Gastroesophageal sphincter (tissue), 4 donors: ENCODE results near the gene TUFM. TPM values are rescaled to one million over a fixed set of nuclear protein-coding genes. Genes with fewer than 3 reads are reported as not detected.

Experiments used
- ATAC-seq: fragments of 150-250 bp; one replicate; pipeline ENCODE4 v1.9.1; 2016; ENCODE audit warnings: mild to moderate bottlenecking, moderate library complexity
- H3K27ac ChIP-seq, 4 donors: fragments of 200-600 bp; sonication (generic) in 3 of 4; 1 replicate in 3 of 4; 2 replicates in 1 of 4; pipeline ENCODE4 v1.5.1; 2016 to 2019
- H3K27me3 ChIP-seq: fragments of 200-600 bp; sonication (generic); one replicate; pipeline ENCODE4 v1.5.1; 2019
- H3K36me3 ChIP-seq, 2 donors: fragments of 200-600 bp; sonication (generic); one replicate each; pipeline ENCODE4 v1.5.1; 2019; ENCODE audit warnings: control low read depth in 1 of 2
- H3K4me1 ChIP-seq, 3 donors: fragments of 200-600 bp; sonication (generic); 1 replicate in 2 of 3; 2 replicates in 1 of 3; pipeline ENCODE4 v1.5.1; 2016 to 2019; ENCODE audit warnings: control low read depth in 2 of 3
- H3K4me3 ChIP-seq, 2 donors: fragments of 200-600 bp; sonication (generic); one replicate each; pipeline ENCODE4 v1.5.1; 2019; ENCODE audit warnings: mild to moderate bottlenecking in 1 of 2, moderate library complexity in 1 of 2
- H3K9me3 ChIP-seq, 3 donors: fragments of 200-600 bp; sonication (generic); one replicate each; pipeline ENCODE4 v1.5.1; 2017 to 2019; ENCODE audit warnings: control low read depth in 2 of 3
- EP300 ChIP-seq: sonication (generic); formaldehyde crosslinking; IDR thresholded peaks from one replicate; pipeline ENCODE4 v1.6.1; 2017; ENCODE audit warnings: antibody characterized with exemption, mild to moderate bottlenecking
- POLR2A ChIP-seq, 2 donors: fragments of 450-650 bp; IDR thresholded peaks; one replicate each; pipeline ENCODE4 v1.6.1; 2017; ENCODE audit warnings: antibody characterized with exemption in 2 of 2, mild to moderate bottlenecking in 2 of 2, moderate library complexity in 1 of 2
- POLR2AphosphoS5 ChIP-seq: sonication (generic); formaldehyde crosslinking; IDR thresholded peaks from one replicate; pipeline ENCODE4 v1.6.1; 2017; ENCODE audit warnings: antibody characterized with exemption
- WGBS, 2 donors: methylation state at CpG; one replicate each; pipeline ENCODE4 v1.1.5; 2018; ENCODE audit warnings: low coverage in 1 of 2; 5-methylcytosine and 5-hydroxymethylcytosine counted together
- total RNA-seq, 4 donors: library from RNA; depleted of rRNA; stranded (reverse); fragments of >200 nt; gene quantifications; one replicate each; pipeline ENCODE4 v1.1.0, GENCODE V29; 2016
- TF ChIP-seq, protein P1 (sequence below), 4 experiments: fragments of 200-600 bp in 2 of 4; fragments of 450-650 bp in 2 of 4; sonication (generic) in 1 of 4; IDR thresholded peaks; one replicate each; pipeline ENCODE4 v1.5.1; 2017 to 2019; ENCODE audit warnings: antibody characterized with exemption in 4 of 4, mild to moderate bottlenecking in 2 of 4, moderate library complexity in 2 of 4

Gene TUFM
- total RNA-seq, 4 donors from 2014 or later, result 72.2 to 91.9 (median 85.3) TPM

DNA sequence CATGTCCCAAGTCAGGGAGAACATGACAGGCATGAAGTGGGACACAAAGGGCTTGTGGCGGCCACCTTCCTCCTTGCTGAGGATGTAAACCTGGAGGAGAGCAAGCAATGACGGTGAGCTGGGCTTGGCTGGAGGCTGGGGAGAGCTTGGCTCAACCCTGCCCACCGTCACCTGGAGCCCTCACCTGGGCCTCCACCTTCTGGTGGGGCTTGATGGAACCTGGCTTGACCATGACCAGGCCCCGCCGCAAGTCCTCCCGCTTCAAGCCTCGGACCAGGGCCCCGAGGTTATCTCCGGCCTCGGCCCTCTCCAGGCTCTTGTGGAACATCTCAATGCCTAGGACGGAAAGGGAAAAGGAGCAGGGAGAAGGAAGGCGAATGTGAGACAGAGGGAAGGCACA is 2.4 kb downstream of the TUFM start:
- H3K27ac ChIP-seq, result no peak overlapping the region
- WGBS, 2 donors, result 90% methylated on average over 2 of the region's 12 CpGs; no CpG with 5 or more reads in 1 of the 2 donors

GRCh38 chr16:28842696-28843095 is 3.5 kb downstream of the TUFM start:
- Histone ChIP-seq H3K27me3 (no peaks in the 10 kb centered on the region), H3K4me3 (no peak overlapping the region), H3K36me3 (peaks cover 0 to 44% of the 10 kb centered on the region in 2 donors), H3K27ac (no peak overlapping the region), H3K4me1 (peaks cover 0 to 41% (median 17%) of the 10 kb centered on the region in 3 donors), H3K9me3 (no peaks in the 10 kb centered on the region)
- TF ChIP-seq POLR2A (IDR thresholded peaks at IDR 0.05) (no peak), POLR2AphosphoS5 (no peak), EP300 (no peak)
- TF ChIP-seq, protein P1, sequence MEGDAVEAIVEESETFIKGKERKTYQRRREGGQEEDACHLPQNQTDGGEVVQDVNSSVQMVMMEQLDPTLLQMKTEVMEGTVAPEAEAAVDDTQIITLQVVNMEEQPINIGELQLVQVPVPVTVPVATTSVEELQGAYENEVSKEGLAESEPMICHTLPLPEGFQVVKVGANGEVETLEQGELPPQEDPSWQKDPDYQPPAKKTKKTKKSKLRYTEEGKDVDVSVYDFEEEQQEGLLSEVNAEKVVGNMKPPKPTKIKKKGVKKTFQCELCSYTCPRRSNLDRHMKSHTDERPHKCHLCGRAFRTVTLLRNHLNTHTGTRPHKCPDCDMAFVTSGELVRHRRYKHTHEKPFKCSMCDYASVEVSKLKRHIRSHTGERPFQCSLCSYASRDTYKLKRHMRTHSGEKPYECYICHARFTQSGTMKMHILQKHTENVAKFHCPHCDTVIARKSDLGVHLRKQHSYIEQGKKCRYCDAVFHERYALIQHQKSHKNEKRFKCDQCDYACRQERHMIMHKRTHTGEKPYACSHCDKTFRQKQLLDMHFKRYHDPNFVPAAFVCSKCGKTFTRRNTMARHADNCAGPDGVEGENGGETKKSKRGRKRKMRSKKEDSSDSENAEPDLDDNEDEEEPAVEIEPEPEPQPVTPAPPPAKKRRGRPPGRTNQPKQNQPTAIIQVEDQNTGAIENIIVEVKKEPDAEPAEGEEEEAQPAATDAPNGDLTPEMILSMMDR (IDR thresholded peaks at IDR 0.05), result no peak
- WGBS, 2 donors, result 87 to 94% methylated on average over 4 to 5 of the region's 7 CpGs
- no peak for ATAC-seq

More for the DNA sequence above, 2.4 kb downstream of the TUFM start:
- no peak for ATAC-seq
- H3K9me3 ChIP-seq, result no peaks in the 10 kb centered on the region
- no peak overlapping the region for H3K4me3 ChIP-seq
- TF ChIP-seq POLR2A (IDR thresholded peaks at IDR 0.05) (no peak), POLR2AphosphoS5 (no peak), EP300 (no peak)
- TF ChIP-seq, protein P1 (IDR thresholded peaks at IDR 0.05), result no peak
- peaks cover 0 to 43% (median 17%) of the 10 kb centered on the region in 3 donors for H3K4me1 ChIP-seq
- no peaks in the 10 kb centered on the region for H3K27me3 ChIP-seq
- H3K36me3 ChIP-seq, result peaks cover 0 to 40% of the 10 kb centered on the region in 2 donors

DNA sequence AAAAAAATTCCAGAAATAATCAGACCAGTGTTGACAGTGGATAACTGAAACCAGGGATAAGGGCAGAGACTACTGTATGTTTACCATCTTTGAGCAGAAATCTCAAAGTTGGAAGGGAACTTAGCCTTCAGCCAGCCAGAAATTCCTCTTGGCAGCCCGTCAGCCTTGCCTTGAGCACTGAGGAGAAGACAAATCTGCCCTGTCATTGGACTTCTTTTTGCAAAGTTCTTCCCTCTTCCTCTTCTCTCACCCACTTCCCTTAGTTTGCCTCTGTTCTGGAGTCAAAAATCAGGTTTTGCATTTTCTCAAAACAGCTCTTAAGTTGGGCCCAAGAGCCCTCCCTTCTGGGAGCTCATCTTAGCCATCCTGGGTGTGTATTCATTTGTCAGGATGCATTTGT is 6.2 kb downstream of the TUFM start:
- 9 to 31% methylated on average over 1 of the region's 1 CpG for WGBS, 2 donors
- peaks cover 0 to 69% of the 10 kb centered on the region in 2 donors for H3K36me3 ChIP-seq
- H3K27ac ChIP-seq, result peak overlapping the region in 1 of 4 donors; percentile 12
- peaks cover 0 to 20% (median 3%) of the 10 kb centered on the region in 3 donors for H3K4me1 ChIP-seq
- H3K4me3 ChIP-seq, result no peak overlapping the region
- TF ChIP-seq POLR2AphosphoS5 (no peak), POLR2A (IDR thresholded peaks at IDR 0.05) (no peak), EP300 (no peak)
- TF ChIP-seq, protein P1 (IDR thresholded peaks at IDR 0.05), result no peak
- no peaks in the 10 kb centered on the region for H3K27me3 ChIP-seq
- no peaks in the 10 kb centered on the region for H3K9me3 ChIP-seq
- no peak for ATAC-seq

DNA sequence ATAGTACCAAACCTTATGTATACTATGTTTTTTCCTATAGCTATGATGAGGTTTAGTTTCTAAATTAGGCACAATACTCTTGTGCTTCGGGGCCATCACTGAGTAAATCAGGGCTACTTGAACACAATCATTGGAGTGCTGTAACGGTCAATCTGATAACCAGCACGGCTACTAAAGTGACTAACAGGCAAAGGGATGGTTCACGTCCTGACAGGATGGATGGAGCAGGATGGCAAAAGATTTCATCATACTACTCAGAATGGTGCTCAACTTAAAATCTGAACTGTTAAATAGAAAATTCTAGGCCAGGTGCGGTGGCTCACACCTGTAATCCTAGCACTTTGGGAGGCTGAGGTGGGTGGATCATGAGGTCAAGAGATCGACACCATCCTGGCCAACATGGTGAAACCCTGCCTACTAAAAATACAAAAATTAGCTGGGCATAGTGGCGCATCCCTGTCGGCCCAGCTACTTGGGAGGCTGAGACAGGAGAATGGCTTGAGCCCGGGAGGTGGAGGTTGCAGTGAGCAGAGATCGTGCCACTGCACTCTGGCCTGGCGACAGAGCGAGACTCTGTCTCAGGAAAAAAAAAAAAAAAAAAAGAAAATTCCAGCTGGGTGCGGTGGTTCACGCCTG is 7.0 kb downstream of the TUFM start:
- Histone ChIP-seq H3K4me1 (peaks cover 0 to 12% (median 0%) of the 10 kb centered on the region in 3 donors), H3K27ac (peak overlapping the region in 1 of 4 donors; percentile 12), H3K36me3 (peaks cover 3 to 69% of the 10 kb centered on the region in 2 donors), H3K27me3 (no peaks in the 10 kb centered on the region), H3K4me3 (no peak overlapping the region), H3K9me3 (no peaks in the 10 kb centered on the region)
- TF ChIP-seq EP300, result no peak
- TF ChIP-seq POLR2A (IDR thresholded peaks at IDR 0.05), result no peak
- ATAC-seq, result no peak
- WGBS, 2 donors, result 91 to 100% methylated on average over 4 to 9 of the region's 14 CpGs

GRCh38 chr16:28838558-28838918 is 7.6 kb downstream of the TUFM start:
- TF ChIP-seq EP300 (no peak), POLR2A (IDR thresholded peaks at IDR 0.05) (no peak), POLR2AphosphoS5 (no peak)
- TF ChIP-seq, protein P1 (IDR thresholded peaks at IDR 0.05), result no peak
- peaks cover 3 to 69% of the 10 kb centered on the region in 2 donors for H3K36me3 ChIP-seq
- WGBS, 2 donors, result 100% methylated on average over 1 of the region's 1 CpG
- no peaks in the 10 kb centered on the region for H3K27me3 ChIP-seq
- ATAC-seq, result no peak
- no peaks in the 10 kb centered on the region for H3K9me3 ChIP-seq
- no peak overlapping the region for H3K27ac ChIP-seq
- H3K4me3 ChIP-seq, result no peak overlapping the region
- peaks cover 0 to 12% (median 0%) of the 10 kb centered on the region in 3 donors for H3K4me1 ChIP-seq
